GM18867 (cell line): ENCODE measurements around the gene ADK.
"Not testable (repeated sequence)": the region's sequence is repeated elsewhere in the genome, so short reads cannot be mapped to it uniquely, and the experiment has no call there.

Experiments used
- ATAC-seq: cut with Tn5 transposase; IDR thresholded peaks from one replicate; pipeline ENCODE4 v1.9.1; 2021; ENCODE audit warnings: mild to moderate bottlenecking, moderate library complexity; ENCODE audit not compliant: unreplicated experiment

The ADK gene

GRCh38 chr10:74140553-74140952 is 10.5 kb upstream of the ADK start:
- no peak for ATAC-seq

- ATAC-seq, result no peak
These were observed 5.9 kb upstream of the ADK start for GRCh38 chr10:74145133-74145532.

GRCh38 chr10:74146980-74147379 is 4.0 kb upstream of the ADK start:
- ATAC-seq, result not testable (repeated sequence)

- peak; percentile 38 for ATAC-seq
These were observed 624 bp upstream of the ADK start, which contains the start of gene AP3M1 for GRCh38 chr10:74150204-74150989. Gene AP3M1 (minus strand): TSS chr10:74150828. CDS start chr10:74138379, 12,449 bp downstream.

- no peak for ATAC-seq
These were observed 1.1 kb downstream of the ADK start for GRCh38 chr10:74151879-74152722.

- ATAC-seq, result no peak
These were observed 2.1 kb downstream of the ADK start for GRCh38 chr10:74153123-74153522.

GRCh38 chr10:74153676-74154075 is 2.7 kb downstream of the ADK start:
- ATAC-seq, result no peak

GRCh38 chr10:74156919-74157289 is 5.9 kb downstream of the ADK start:
- no peak for ATAC-seq

GRCh38 chr10:74160013-74160412 is 9.0 kb downstream of the ADK start:
- no peak for ATAC-seq

GRCh38 chr10:74163319-74164068 is 12.5 kb downstream of the ADK start:
- ATAC-seq, result no peak

GRCh38 chr10:74164716-74165529 is 13.9 kb downstream of the ADK start:
- ATAC-seq, result no peak

- no peak for ATAC-seq
These were observed 14.5 kb downstream of the ADK start for GRCh38 chr10:74165530-74165901.

- ATAC-seq, result no peak
These were observed 16.4 kb downstream of the ADK start for GRCh38 chr10:74167443-74167842.

GRCh38 chr10:74171625-74172024 is 20.6 kb downstream of the ADK start:
- ATAC-seq, result no peak

- no peak for ATAC-seq
These were observed 23.5 kb downstream of the ADK start for GRCh38 chr10:74174521-74174920.

GRCh38 chr10:74175510-74176379 is 24.7 kb downstream of the ADK start:
- ATAC-seq, result no peak

GRCh38 chr10:74176380-74177139 is 25.5 kb downstream of the ADK start:
- ATAC-seq, result peak; percentile 88

GRCh38 chr10:74177140-74177677 is 26.2 kb downstream of the ADK start:
- no peak for ATAC-seq
